ENCODE results near the gene ADRA2B.

GRCh38 chr2:96109361-96109680 lies 7.0 kb downstream of the ADRA2B start:
- TF ChIP-seq EZH2 (IDR thresholded peaks at IDR 0.05; ENCODE audit: borderline replicate concordance, low read depth, low read length, poor library complexity, severe bottlenecking), result no peak
- no peak for TF ChIP-seq CTCF (conservative IDR thresholded peaks at IDR 0.05; ENCODE audit: low read depth, low read length)
